ENCODE results near the gene LIME1. TPM values are rescaled to one million over a fixed set of nuclear protein-coding genes. Genes with fewer than 3 reads are reported as not detected.

Gene LIME1
- total RNA-seq, 1 donor from 2014 or later = 12.5 TPM

- no peak overlapping the region for H3K4me3 Mint-ChIP-seq (ENCODE audit: unreplicated experiment)
- H3K27ac Mint-ChIP-seq (ENCODE audit: unreplicated experiment) = no peak overlapping the region
- no peaks in the 10 kb centered on the region for H3K4me1 Mint-ChIP-seq (ENCODE audit: unreplicated experiment)
- peaks cover 7% of the 10 kb centered on the region for H3K36me3 Mint-ChIP-seq (ENCODE audit: unreplicated experiment)
- no peaks in the 10 kb centered on the region for H3K9me3 Mint-ChIP-seq (ENCODE audit: unreplicated experiment)
- TF ChIP-seq, protein P1, sequence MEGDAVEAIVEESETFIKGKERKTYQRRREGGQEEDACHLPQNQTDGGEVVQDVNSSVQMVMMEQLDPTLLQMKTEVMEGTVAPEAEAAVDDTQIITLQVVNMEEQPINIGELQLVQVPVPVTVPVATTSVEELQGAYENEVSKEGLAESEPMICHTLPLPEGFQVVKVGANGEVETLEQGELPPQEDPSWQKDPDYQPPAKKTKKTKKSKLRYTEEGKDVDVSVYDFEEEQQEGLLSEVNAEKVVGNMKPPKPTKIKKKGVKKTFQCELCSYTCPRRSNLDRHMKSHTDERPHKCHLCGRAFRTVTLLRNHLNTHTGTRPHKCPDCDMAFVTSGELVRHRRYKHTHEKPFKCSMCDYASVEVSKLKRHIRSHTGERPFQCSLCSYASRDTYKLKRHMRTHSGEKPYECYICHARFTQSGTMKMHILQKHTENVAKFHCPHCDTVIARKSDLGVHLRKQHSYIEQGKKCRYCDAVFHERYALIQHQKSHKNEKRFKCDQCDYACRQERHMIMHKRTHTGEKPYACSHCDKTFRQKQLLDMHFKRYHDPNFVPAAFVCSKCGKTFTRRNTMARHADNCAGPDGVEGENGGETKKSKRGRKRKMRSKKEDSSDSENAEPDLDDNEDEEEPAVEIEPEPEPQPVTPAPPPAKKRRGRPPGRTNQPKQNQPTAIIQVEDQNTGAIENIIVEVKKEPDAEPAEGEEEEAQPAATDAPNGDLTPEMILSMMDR (IDR thresholded peaks at IDR 0.05) = no peak
- no peaks in the 10 kb centered on the region for H3K27me3 Mint-ChIP-seq (ENCODE audit: unreplicated experiment)
- DNase-seq (ENCODE audit: extremely low spot score, unreplicated experiment) = no peak
Observed at GRCh38 chr20:63734111-63734945, 2.1 kb upstream of the LIME1 start.

DNA sequence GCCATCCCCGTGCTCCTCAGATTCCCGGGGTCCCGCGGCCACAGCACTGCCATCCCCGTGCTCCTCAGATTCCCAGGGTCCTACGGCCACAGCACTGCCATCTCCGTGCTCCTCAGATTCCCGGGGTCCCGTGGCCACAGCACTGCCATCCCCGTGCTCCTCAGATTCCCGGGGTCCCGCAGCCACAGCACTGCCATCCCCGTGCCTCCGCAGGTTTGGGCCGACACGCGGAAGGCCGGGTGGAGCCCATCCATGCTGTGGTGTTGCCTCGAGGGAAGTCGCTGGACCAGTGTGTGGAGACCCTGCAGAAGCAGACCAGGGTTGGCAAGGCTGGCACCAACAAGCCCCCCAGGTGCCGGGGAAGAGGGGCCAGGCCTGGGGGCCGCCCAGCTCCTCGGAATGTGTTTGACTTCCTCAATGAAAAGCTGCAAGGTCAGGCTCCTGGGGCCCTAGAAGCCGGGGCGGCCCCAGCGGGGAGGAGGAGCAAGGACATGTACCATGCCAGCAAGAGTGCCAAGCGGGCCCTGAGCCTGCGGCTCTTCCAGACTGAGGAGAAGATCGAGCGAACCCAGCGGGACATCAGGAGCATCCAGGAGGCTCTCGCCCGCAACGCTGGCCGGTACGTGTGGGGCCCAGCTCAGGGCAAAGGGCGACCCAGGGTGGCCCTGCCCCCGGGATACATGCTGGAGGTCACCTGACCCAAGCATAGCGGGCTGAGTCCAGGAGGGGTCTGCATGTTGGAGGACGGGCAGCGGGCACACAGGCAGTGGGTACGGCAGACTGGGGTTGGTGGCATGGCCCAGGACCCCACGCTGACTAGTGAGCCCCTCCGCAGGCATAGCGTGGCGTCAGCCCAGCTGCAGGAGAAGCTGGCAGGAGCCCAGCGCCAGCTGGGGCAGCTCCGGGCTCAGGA, 1.3 kb upstream of the LIME1 start:
- DNase-seq (ENCODE audit: extremely low spot score, unreplicated experiment) = no peak
- Mint-ChIP-seq H3K9me3 (ENCODE audit: unreplicated experiment) (no peaks in the 10 kb centered on the region), H3K36me3 (ENCODE audit: unreplicated experiment) (peaks cover 7% of the 10 kb centered on the region), H3K27ac (ENCODE audit: unreplicated experiment) (no peak overlapping the region), H3K4me1 (ENCODE audit: unreplicated experiment) (no peaks in the 10 kb centered on the region), H3K27me3 (ENCODE audit: unreplicated experiment) (no peaks in the 10 kb centered on the region), H3K4me3 (ENCODE audit: unreplicated experiment) (no peak overlapping the region)
- TF ChIP-seq, protein P1 (IDR thresholded peaks at IDR 0.05) = no peak

- peaks cover 7% of the 10 kb centered on the region for H3K36me3 Mint-ChIP-seq (ENCODE audit: unreplicated experiment)
- TF ChIP-seq, protein P1 (IDR thresholded peaks at IDR 0.05) = no peak
- H3K27me3 Mint-ChIP-seq (ENCODE audit: unreplicated experiment) = no peaks in the 10 kb centered on the region
- no peak overlapping the region for H3K27ac Mint-ChIP-seq (ENCODE audit: unreplicated experiment)
- no peak overlapping the region for H3K4me3 Mint-ChIP-seq (ENCODE audit: unreplicated experiment)
- no peaks in the 10 kb centered on the region for H3K4me1 Mint-ChIP-seq (ENCODE audit: unreplicated experiment)
- no peak for DNase-seq (ENCODE audit: extremely low spot score, unreplicated experiment)
- H3K9me3 Mint-ChIP-seq (ENCODE audit: unreplicated experiment) = no peaks in the 10 kb centered on the region
Observed at GRCh38 chr20:63736893-63737694, 630 bp downstream of the LIME1 start.

GRCh38 chr20:63737695-63737944, 1.2 kb downstream of the LIME1 start:
- no peak overlapping the region for H3K27ac Mint-ChIP-seq (ENCODE audit: unreplicated experiment)
- H3K36me3 Mint-ChIP-seq (ENCODE audit: unreplicated experiment) = peaks cover 7% of the 10 kb centered on the region
- no peaks in the 10 kb centered on the region for H3K27me3 Mint-ChIP-seq (ENCODE audit: unreplicated experiment)
- TF ChIP-seq, protein P1 (IDR thresholded peaks at IDR 0.05) = no peak
- H3K9me3 Mint-ChIP-seq (ENCODE audit: unreplicated experiment) = no peaks in the 10 kb centered on the region
- no peak overlapping the region for H3K4me3 Mint-ChIP-seq (ENCODE audit: unreplicated experiment)
- DNase-seq (ENCODE audit: extremely low spot score, unreplicated experiment) = no peak
- no peaks in the 10 kb centered on the region for H3K4me1 Mint-ChIP-seq (ENCODE audit: unreplicated experiment)
